Osteoblast (primary cell): ENCODE measurements around the gene ALDH8A1. TPM values are rescaled to one million over a fixed set of nuclear protein-coding genes. Genes with fewer than 3 reads are reported as not detected.

Source experiments
- DNase-seq: peaks from one replicate; pipeline ENCODE4 v3.0.0; 2011; ENCODE audit warnings: low spot score, mixed read lengths; ENCODE audit not compliant: insufficient read length; ENCODE audit errors: missing footprints
- H2AFZ ChIP-seq: 2 replicates; pipeline ENCODE4 v1.6.0; 2011; ENCODE audit warnings: mild to moderate bottlenecking, low read length
- H3K27ac ChIP-seq: 2 replicates; pipeline ENCODE4 v1.5.1; 2011; ENCODE audit warnings: mild to moderate bottlenecking, low read depth, low read length, moderate library complexity
- H3K27me3 ChIP-seq: 2 replicates; pipeline ENCODE4 v1.6.0; 2012; ENCODE audit warnings: mild to moderate bottlenecking, control low read depth, inconsistent platforms, low read length, moderate library complexity; ENCODE audit not compliant: insufficient read depth
- H3K36me3 ChIP-seq: 2 replicates; pipeline ENCODE4 v1.5.1; 2011; ENCODE audit warnings: mild to moderate bottlenecking, low read length, control low read depth, moderate library complexity; ENCODE audit not compliant: insufficient read depth
- H3K4me1 ChIP-seq: 2 replicates; pipeline ENCODE4 v1.5.1; 2011; ENCODE audit warnings: mild to moderate bottlenecking, low read length, control low read depth, moderate library complexity; ENCODE audit not compliant: insufficient read depth
- H3K4me2 ChIP-seq: 2 replicates; pipeline ENCODE4 v1.6.0; 2011; ENCODE audit warnings: mild to moderate bottlenecking, low read length; ENCODE audit not compliant: insufficient read depth
- H3K4me3 ChIP-seq: fragments of 200-600 bp; sonication (generic); 3 replicates; pipeline ENCODE4 v1.5.1; 2012; ENCODE audit warnings: mild to moderate bottlenecking, low read length, inconsistent platforms; ENCODE audit not compliant: insufficient read depth
- H3K79me2 ChIP-seq: 2 replicates; pipeline ENCODE4 v1.6.0; 2012; ENCODE audit warnings: mild to moderate bottlenecking, low read length, control low read depth, inconsistent platforms; ENCODE audit not compliant: insufficient read depth
- H3K9me3 ChIP-seq: 2 replicates; pipeline ENCODE4 v1.5.1; 2011; ENCODE audit warnings: low read depth, low read length, control low read depth
- H4K20me1 ChIP-seq: 2 replicates; pipeline ENCODE4 v1.6.0; 2012; ENCODE audit warnings: mild to moderate bottlenecking, low read length, control low read depth; ENCODE audit not compliant: insufficient read depth
- CTCF ChIP-seq: IDR thresholded peaks from 2 replicates; pipeline ENCODE4 v1.5.1; 2011; ENCODE audit warnings: mild to moderate bottlenecking, low read depth, low read length, moderate library complexity; ENCODE audit errors: extremely low read depth
- total RNA-seq: library from RNA; depleted of rRNA; stranded (reverse); fragments of >200 nt; gene quantifications from 2 replicates; pipeline ENCODE4 v1.2.3, GENCODE V29; 2012

The ALDH8A1 gene
- total RNA-seq, 1 donor, result under 0.01 TPM

GRCh38 chr6:134954272-134955000 is 4.5 kb upstream of the ALDH8A1 start:
- no peak for TF ChIP-seq CTCF
- H3K79me2 ChIP-seq, result no peaks in the 10 kb centered on the region
- H3K4me2 ChIP-seq, result no peak overlapping the region
- no peaks in the 10 kb centered on the region for H4K20me1 ChIP-seq
- no peaks in the 10 kb centered on the region for H3K27me3 ChIP-seq
- H3K36me3 ChIP-seq, result no peaks in the 10 kb centered on the region
- no peak overlapping the region for H3K27ac ChIP-seq
- H3K4me1 ChIP-seq, result no peaks in the 10 kb centered on the region
- H3K4me3 ChIP-seq, result no peak overlapping the region
- no peaks in the 10 kb centered on the region for H3K9me3 ChIP-seq
- H2AFZ ChIP-seq, result no peak overlapping the region
- no peak for DNase-seq

GRCh38 chr6:134951494-134952263 is 1.8 kb upstream of the ALDH8A1 start:
- Histone ChIP-seq H3K27ac (no peak overlapping the region), H3K4me3 (no peak overlapping the region), H3K36me3 (no peaks in the 10 kb centered on the region), H4K20me1 (no peaks in the 10 kb centered on the region), H3K79me2 (no peaks in the 10 kb centered on the region), H2AFZ (no peak overlapping the region), H3K27me3 (no peaks in the 10 kb centered on the region), H3K4me2 (no peak overlapping the region), H3K4me1 (no peaks in the 10 kb centered on the region), H3K9me3 (no peaks in the 10 kb centered on the region)
- no peak for DNase-seq
- no peak for TF ChIP-seq CTCF

- no peak for DNase-seq
- TF ChIP-seq CTCF, result no peak
- no peak overlapping the region for H3K27ac ChIP-seq
- no peaks in the 10 kb centered on the region for H3K27me3 ChIP-seq
- no peaks in the 10 kb centered on the region for H4K20me1 ChIP-seq
- no peaks in the 10 kb centered on the region for H3K9me3 ChIP-seq
- no peaks in the 10 kb centered on the region for H3K79me2 ChIP-seq
- H3K4me3 ChIP-seq, result no peak overlapping the region
- no peak overlapping the region for H3K4me2 ChIP-seq
- H3K36me3 ChIP-seq, result no peaks in the 10 kb centered on the region
- no peak overlapping the region for H2AFZ ChIP-seq
- H3K4me1 ChIP-seq, result no peaks in the 10 kb centered on the region
Measured at GRCh38 chr6:134950482-134950881, 581 bp upstream of the ALDH8A1 start.

- no peaks in the 10 kb centered on the region for H3K36me3 ChIP-seq
- no peaks in the 10 kb centered on the region for H4K20me1 ChIP-seq
- H3K27me3 ChIP-seq, result no peaks in the 10 kb centered on the region
- no peak overlapping the region for H3K27ac ChIP-seq
- no peak overlapping the region for H2AFZ ChIP-seq
- TF ChIP-seq CTCF, result no peak
- no peaks in the 10 kb centered on the region for H3K79me2 ChIP-seq
- no peak overlapping the region for H3K4me2 ChIP-seq
- no peak overlapping the region for H3K4me3 ChIP-seq
- H3K9me3 ChIP-seq, result no peaks in the 10 kb centered on the region
- H3K4me1 ChIP-seq, result no peaks in the 10 kb centered on the region
- DNase-seq, result no peak
Measured at GRCh38 chr6:134948691-134949090, 1.2 kb downstream of the ALDH8A1 start.
